Renal cortex interstitium (tissue), 15 donors: Measurements from ENCODE around the gene GZF1. TPM values are rescaled to one million over a fixed set of nuclear protein-coding genes. Genes with fewer than 3 reads are reported as not detected.
A peak's percentile ranks its signal among the peaks of the same experiment; 100 is the strongest.

Experiments
- DNase-seq, 11 donors: peaks; one replicate each; pipeline ENCODE4 v3.0.0-alpha.2; 2013; ENCODE audit warnings: low read depth in 9 of 11, low spot score in 4 of 11; ENCODE audit errors: extremely low read depth in 1 of 11
- long read RNA-seq, 16 experiments: transcript quantifications; one replicate each; lab custom pipeline, GENCODE V29; 2026
- polyA plus RNA-seq, 3 donors: library from polyadenylated mRNA; unstranded; fragments of 120-200 nt; gene quantifications; one replicate each; pipeline ENCODE4 v1.2.1, GENCODE V29; 2013; ENCODE audit not compliant: insufficient read length in 3 of 3

The GZF1 gene
- 10 to 100 TPM; 15.0 to 16.9 (median 15.5) TPM for polyA plus RNA-seq
- long read RNA-seq, donor 1, full-length matches to known transcripts = 3 of 3 reads
- long read RNA-seq, donor 1, partial matches to known transcripts = 0 of 3 reads
- long read RNA-seq, donor 1, other reads (novel, unspliced or antisense) = 0 of 3 reads
- long read RNA-seq, donor 2 = 0 reads
- long read RNA-seq, donor 3 = 0 reads
- long read RNA-seq, donor 4, full-length matches to known transcripts = 2 of 2 reads
- long read RNA-seq, donor 4, partial matches to known transcripts = 0 of 2 reads
- long read RNA-seq, donor 4, other reads (novel, unspliced or antisense) = 0 of 2 reads
- long read RNA-seq, donor 5, full-length matches to known transcripts = 1 of 9 reads
- long read RNA-seq, donor 5, partial matches to known transcripts = 8 of 9 reads
- long read RNA-seq, donor 5, other reads (novel, unspliced or antisense) = 0 of 9 reads
- long read RNA-seq, donor 6, partial matches to known transcripts = 5 of 5 reads
- long read RNA-seq, donor 6, other reads (novel, unspliced or antisense) = 0 of 5 reads
- long read RNA-seq, donor 7, full-length matches to known transcripts = 1 of 1 reads
- long read RNA-seq, donor 7, partial matches to known transcripts = 0 of 1 reads
- long read RNA-seq, donor 7, other reads (novel, unspliced or antisense) = 0 of 1 reads
- long read RNA-seq, donor 8, full-length matches to known transcripts = 3 of 3 reads
- long read RNA-seq, donor 8, partial matches to known transcripts = 0 of 3 reads
- long read RNA-seq, donor 8, other reads (novel, unspliced or antisense) = 0 of 3 reads
- long read RNA-seq, donor 9, full-length matches to known transcripts = 4 of 4 reads
- long read RNA-seq, donor 9, partial matches to known transcripts = 0 of 4 reads
- long read RNA-seq, donor 9, other reads (novel, unspliced or antisense) = 0 of 4 reads
- long read RNA-seq, donor 10, partial matches to known transcripts = 7 of 7 reads
- long read RNA-seq, donor 10, other reads (novel, unspliced or antisense) = 0 of 7 reads
- long read RNA-seq, donor 11, full-length matches to known transcripts = 1 of 1 reads
- long read RNA-seq, donor 11, partial matches to known transcripts = 0 of 1 reads
- long read RNA-seq, donor 11, other reads (novel, unspliced or antisense) = 0 of 1 reads
- long read RNA-seq, donor 12 = 0 reads
- long read RNA-seq, donor 13, full-length matches to known transcripts = 1 of 8 reads
- long read RNA-seq, donor 13, partial matches to known transcripts = 7 of 8 reads
- long read RNA-seq, donor 13, other reads (novel, unspliced or antisense) = 0 of 8 reads
- long read RNA-seq, donor 14 = 0 reads
- long read RNA-seq, donor 15 = 0 reads
- long read RNA-seq, donor 16, full-length matches to known transcripts = 4 of 17 reads
- long read RNA-seq, donor 16, partial matches to known transcripts = 13 of 17 reads
- long read RNA-seq, donor 16, other reads (novel, unspliced or antisense) = 0 of 17 reads

GRCh38 chr20:23361476-23362391 lies at the start of gene GZF1:
Gene GZF1 (plus strand): TSS chr20:23362182. CDS start chr20:23364384, 2,202 bp downstream.
- DNase-seq = peak; percentile 94 to 99 (median 97)

- DNase-seq = no peak
These were observed 48.7 kb upstream of the GZF1 start for GRCh38 chr20:23313271-23313670.

GRCh38 chr20:23314699-23315098 lies 47.3 kb upstream of the GZF1 start:
- no peak for DNase-seq

GRCh38 chr20:23315099-23315498 lies 46.9 kb upstream of the GZF1 start:
- no peak for DNase-seq

- DNase-seq = no peak
These were observed 45.4 kb upstream of the GZF1 start for GRCh38 chr20:23316626-23317025.

GRCh38 chr20:23317081-23317480 lies 44.9 kb upstream of the GZF1 start:
- no peak for DNase-seq

GRCh38 chr20:23318347-23318746 lies 43.6 kb upstream of the GZF1 start:
- no peak for DNase-seq

- DNase-seq = no peak
These were observed 41.7 kb upstream of the GZF1 start for GRCh38 chr20:23320317-23320716.

GRCh38 chr20:23325107-23325506 lies 36.9 kb upstream of the GZF1 start:
- DNase-seq = no peak

- no peak for DNase-seq
These were observed 35.2 kb upstream of the GZF1 start for GRCh38 chr20:23326774-23327173.

GRCh38 chr20:23327617-23328333 lies 34.2 kb upstream of the GZF1 start:
- DNase-seq = no peak

GRCh38 chr20:23331450-23332350 lies 30.3 kb upstream of the GZF1 start:
- DNase-seq = no peak

- DNase-seq = no peak
These were observed 29.5 kb upstream of the GZF1 start for GRCh38 chr20:23332467-23332866.

- no peak for DNase-seq
These were observed 27.9 kb upstream of the GZF1 start for GRCh38 chr20:23334111-23334510.

GRCh38 chr20:23335521-23335920 lies 26.5 kb upstream of the GZF1 start:
- no peak for DNase-seq

GRCh38 chr20:23336476-23336875 lies 25.5 kb upstream of the GZF1 start:
- no peak for DNase-seq
